Cardiac fibroblast (primary cell): ENCODE measurements around the gene NCOA7.

Experiments used
- DNase-seq, 2 donors: peaks; one replicate each; pipeline versions ENCODE4 v3.0.0 to v3.0.0-alpha.2; 2010; ENCODE audit warnings: low read depth in 2 of 2
- H3K4me3 ChIP-seq, 2 donors: replicated peaks in 1 of 2; 1 replicate in 1 of 2; 2 replicates in 1 of 2; pipeline ENCODE4 v1.5.1; 2011; ENCODE audit warnings: low read depth in 2 of 2, low read length in 2 of 2, mild to moderate bottlenecking in 2 of 2, moderate library complexity in 1 of 2
- TF ChIP-seq, protein P1 (sequence below): IDR thresholded peaks from one replicate; pipeline ENCODE4 v1.5.1; 2011; ENCODE audit warnings: low read depth, mild to moderate bottlenecking, low read length, inconsistent platforms

The NCOA7 gene

DNA sequence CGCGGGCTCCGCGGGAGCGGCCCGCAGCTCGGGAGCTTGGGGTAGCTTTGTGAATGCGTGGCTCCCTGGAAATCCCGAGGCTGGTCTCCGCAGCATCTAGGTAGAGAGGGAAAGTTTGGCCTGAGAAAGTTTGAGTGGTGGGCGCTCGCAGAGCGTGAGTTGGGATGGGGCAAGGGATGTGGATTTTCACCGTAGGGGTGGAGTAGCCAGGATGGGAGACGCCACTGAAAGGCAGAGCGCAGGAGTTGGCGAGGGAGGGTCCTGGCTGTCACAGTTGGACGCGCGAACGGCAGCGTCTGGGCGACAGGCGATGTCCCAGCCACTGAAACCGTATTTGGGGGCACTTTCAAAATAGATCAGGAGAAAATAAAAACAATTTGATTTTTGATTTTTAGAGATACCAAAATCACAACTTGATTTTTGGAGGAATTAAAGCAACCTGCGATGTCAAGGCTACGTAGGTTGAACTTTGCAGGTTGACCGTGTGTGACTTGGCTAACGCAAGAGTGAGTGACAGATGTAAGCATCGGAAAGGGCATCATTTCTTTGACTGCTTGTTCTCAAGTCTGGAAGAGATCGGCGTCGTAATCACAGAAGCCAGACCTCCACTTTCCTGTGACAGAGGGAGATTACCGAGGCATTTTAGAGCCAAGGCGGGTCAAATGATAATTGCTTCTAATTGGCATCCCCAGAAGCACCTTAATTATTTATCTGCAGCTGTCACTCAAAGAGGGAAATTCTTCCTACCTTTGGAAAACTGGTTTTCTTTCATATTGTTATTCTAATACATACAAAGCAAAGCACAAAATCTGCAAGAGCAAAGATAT lies 40.7 kb upstream of the NCOA7 start:
- TF ChIP-seq, protein P1, sequence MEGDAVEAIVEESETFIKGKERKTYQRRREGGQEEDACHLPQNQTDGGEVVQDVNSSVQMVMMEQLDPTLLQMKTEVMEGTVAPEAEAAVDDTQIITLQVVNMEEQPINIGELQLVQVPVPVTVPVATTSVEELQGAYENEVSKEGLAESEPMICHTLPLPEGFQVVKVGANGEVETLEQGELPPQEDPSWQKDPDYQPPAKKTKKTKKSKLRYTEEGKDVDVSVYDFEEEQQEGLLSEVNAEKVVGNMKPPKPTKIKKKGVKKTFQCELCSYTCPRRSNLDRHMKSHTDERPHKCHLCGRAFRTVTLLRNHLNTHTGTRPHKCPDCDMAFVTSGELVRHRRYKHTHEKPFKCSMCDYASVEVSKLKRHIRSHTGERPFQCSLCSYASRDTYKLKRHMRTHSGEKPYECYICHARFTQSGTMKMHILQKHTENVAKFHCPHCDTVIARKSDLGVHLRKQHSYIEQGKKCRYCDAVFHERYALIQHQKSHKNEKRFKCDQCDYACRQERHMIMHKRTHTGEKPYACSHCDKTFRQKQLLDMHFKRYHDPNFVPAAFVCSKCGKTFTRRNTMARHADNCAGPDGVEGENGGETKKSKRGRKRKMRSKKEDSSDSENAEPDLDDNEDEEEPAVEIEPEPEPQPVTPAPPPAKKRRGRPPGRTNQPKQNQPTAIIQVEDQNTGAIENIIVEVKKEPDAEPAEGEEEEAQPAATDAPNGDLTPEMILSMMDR: no peak
- no peak for DNase-seq
- H3K4me3 ChIP-seq: peak overlapping the region; percentile 55 to 66

DNA sequence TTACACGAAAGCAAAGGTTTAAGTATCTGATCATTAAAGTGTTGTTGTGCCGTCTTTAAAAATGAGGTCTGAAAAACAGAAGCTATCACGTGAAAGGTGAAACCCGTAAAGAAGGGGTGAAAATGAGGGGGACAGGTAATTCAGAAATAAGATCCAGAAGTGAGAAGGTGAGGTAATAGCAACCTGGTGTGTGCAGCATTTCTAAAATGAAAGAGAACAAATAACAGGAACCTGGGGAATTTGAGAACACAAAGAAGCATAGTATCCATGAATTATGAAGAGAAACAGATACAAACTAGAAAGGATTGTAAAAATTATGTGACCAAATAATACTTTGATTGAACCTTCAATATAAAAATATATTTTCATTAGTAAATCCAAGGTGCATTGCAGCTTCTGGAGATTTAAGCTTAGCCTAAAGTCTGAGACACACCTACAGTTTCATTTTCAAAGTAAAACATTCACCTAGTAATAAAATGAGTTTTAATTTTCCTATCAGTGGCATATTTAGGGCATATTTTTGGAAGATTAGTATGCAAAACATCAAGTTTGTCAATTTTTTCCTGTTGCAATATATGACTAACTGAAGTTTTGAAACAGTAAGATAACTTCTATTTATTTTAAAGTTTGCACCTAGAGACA lies 39.9 kb upstream of the NCOA7 start:
- TF ChIP-seq, protein P1: no peak
- no peak overlapping the region for H3K4me3 ChIP-seq
- DNase-seq: no peak

DNA sequence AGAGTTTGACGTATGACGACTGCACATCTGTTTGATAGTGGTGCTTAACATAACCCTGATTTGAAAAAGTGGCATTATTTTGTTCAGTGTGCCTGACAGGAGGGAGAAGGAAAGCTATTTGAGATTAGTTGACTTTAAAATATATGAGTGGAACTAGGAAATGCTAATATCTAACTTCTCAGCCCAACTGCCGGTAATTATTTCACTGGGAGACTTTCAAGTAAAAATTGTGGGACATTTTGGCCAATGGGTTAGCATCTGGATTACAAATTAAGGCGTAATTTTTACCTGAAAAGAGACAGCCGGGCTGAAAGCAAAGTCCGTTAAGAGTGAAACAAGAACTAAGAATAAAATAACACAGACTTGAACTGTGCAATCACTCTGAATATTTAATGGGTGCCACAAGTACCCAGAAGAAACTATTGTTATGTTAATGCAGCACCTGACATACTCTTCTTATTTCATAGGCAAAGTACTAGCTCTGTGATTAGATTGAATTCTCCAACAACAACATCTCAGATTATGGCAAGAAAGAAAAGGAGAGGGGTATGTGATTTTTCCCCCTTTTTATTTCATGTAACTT lies 39.3 kb upstream of the NCOA7 start:
- no peak overlapping the region for H3K4me3 ChIP-seq
- no peak for DNase-seq
- TF ChIP-seq, protein P1: no peak

DNA sequence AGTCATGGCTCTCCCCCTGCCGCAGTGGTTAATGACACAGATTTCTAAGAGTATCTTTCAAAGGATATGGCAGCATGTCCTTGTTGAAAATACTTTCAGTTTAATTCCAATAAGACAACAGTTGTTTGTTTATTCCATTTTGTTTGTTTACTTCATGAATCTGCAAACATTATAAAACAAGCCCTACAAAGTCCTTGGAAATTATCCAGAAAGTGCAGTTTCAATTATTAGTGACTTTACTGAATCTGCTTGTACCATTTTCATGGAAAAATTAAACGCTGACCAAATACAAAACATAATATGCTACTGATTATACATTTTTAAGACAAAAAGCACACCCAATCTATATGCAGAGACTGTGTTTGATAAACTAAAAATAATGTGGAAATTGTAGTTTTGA lies 38.0 kb upstream of the NCOA7 start:
- TF ChIP-seq, protein P1: no peak
- no peak for DNase-seq
- H3K4me3 ChIP-seq: no peak overlapping the region

DNA sequence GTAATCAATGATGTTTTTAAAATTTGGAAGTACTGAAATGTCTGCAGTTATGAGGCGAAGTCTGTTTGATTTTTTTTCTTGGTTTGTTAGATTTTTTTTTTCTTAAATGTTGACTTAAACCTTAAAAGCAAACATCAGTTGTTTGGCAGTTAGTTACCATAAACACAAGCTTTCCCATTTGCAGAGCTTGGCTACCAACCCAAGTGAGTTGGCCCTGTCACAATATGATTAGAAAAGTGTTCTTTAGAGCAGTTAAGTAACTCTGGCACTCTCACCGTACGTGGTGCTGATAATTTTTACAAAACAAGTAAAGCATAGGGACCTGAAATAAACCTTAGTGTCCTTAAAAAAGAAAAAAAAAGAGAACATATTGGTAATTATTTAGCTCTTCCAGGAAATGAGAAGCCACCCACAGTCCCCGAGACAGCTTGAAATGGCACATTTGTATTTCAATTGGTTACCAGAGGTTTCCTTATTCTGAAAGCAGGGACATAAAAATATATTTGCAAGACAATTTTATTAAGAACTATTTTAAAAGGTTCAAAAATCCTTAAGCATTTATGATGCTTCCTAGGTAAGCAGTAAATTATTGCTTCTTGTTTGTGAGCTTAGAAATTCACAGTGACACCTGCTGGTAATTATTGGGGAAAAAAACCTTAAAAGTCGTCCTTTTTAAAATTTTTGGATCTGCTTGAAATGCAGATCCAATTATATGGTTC lies 37.4 kb upstream of the NCOA7 start:
- TF ChIP-seq, protein P1: peak; percentile 37
- H3K4me3 ChIP-seq: no peak overlapping the region
- peak; percentile 62 to 70 for DNase-seq

DNA sequence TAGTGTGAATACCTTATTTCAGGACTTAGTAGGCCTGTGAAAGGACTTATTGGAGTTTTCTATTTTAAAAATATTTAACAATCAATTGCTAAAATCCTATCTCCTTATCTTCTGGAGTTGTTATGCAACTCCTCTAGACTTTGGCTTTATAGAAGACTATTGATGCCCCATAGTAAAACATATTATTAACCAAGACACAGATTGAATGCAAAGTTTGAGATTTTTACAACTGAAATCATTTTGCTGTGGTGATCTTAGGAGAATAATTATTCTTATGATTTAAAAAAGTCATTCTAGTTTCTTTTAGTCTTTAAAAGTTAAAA lies 36.9 kb upstream of the NCOA7 start:
- TF ChIP-seq, protein P1: no peak
- no peak overlapping the region for H3K4me3 ChIP-seq
- no peak for DNase-seq
